B cell (primary cell): ENCODE data around the gene PLA2G6.

Source experiments
- EZH2 ChIP-seq: IDR thresholded peaks from 2 replicates; pipeline ENCODE4 v1.6.1; 2012; ENCODE audit warnings: borderline replicate concordance, low read depth, mild to moderate bottlenecking, moderate library complexity, low read length; ENCODE audit not compliant: insufficient read depth, poor library complexity, severe bottlenecking
- TF ChIP-seq, protein P1 (sequence below): fragments of 200-600 bp; IDR thresholded peaks from one replicate; pipeline ENCODE4 v1.8.0; 2022; ENCODE audit warnings: antibody characterized with exemption, mild to moderate bottlenecking

- TF ChIP-seq, protein P1, sequence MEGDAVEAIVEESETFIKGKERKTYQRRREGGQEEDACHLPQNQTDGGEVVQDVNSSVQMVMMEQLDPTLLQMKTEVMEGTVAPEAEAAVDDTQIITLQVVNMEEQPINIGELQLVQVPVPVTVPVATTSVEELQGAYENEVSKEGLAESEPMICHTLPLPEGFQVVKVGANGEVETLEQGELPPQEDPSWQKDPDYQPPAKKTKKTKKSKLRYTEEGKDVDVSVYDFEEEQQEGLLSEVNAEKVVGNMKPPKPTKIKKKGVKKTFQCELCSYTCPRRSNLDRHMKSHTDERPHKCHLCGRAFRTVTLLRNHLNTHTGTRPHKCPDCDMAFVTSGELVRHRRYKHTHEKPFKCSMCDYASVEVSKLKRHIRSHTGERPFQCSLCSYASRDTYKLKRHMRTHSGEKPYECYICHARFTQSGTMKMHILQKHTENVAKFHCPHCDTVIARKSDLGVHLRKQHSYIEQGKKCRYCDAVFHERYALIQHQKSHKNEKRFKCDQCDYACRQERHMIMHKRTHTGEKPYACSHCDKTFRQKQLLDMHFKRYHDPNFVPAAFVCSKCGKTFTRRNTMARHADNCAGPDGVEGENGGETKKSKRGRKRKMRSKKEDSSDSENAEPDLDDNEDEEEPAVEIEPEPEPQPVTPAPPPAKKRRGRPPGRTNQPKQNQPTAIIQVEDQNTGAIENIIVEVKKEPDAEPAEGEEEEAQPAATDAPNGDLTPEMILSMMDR = no peak
- no peak for TF ChIP-seq EZH2
Observed at GRCh38 chr22:38222797-38223119, 41.1 kb upstream of the PLA2G6 start.
